Ovary (tissue), 9 donors: Measurements from ENCODE around the gene FBXL4. TPM values are rescaled to one million over a fixed set of nuclear protein-coding genes. Genes with fewer than 3 reads are reported as not detected.

ENCODE experiments used
- DNase-seq, 5 donors: peaks; one replicate each; pipeline ENCODE4 v3.0.0-alpha.2; 2019 to 2020
- H3K27ac ChIP-seq, 2 donors: fragments of 200-600 bp; one replicate each; pipeline versions ENCODE4 v1.5.1 to v1.8.0; 2019 to 2022
- H3K27me3 ChIP-seq: fragments of 200-600 bp; one replicate; pipeline ENCODE4 v1.8.0; 2022
- H3K36me3 ChIP-seq: fragments of 200-600 bp; sonication (generic); one replicate; pipeline ENCODE4 v1.5.1; 2019
- H3K4me1 ChIP-seq: one replicate; pipeline ENCODE4 v1.8.1; 2013; ENCODE audit warnings: mild to moderate bottlenecking, moderate library complexity; ENCODE audit not compliant: insufficient read depth
- H3K4me3 ChIP-seq: fragments of 200-600 bp; sonication (generic); one replicate; pipeline ENCODE4 v1.5.1; 2017
- H3K9me3 ChIP-seq, 2 donors: fragments of 200-600 bp in 1 of 2; sonication (generic) in 1 of 2; one replicate each; pipeline versions ENCODE4 v1.5.1 to v1.8.1; 2013 to 2019; ENCODE audit warnings: mild to moderate bottlenecking in 1 of 2, moderate library complexity in 1 of 2
- CTCF ChIP-seq, 3 donors: fragments of 450-650 bp in 2 of 3; fragments of 200-600 bp in 1 of 3; IDR thresholded peaks; one replicate each; pipeline versions ENCODE4 v1.5.1 to v1.8.0; 2016 to 2022; ENCODE audit warnings: antibody characterized with exemption in 3 of 3, mild to moderate bottlenecking in 1 of 3
- EP300 ChIP-seq: sonication (generic); formaldehyde crosslinking; IDR thresholded peaks from one replicate; pipeline ENCODE4 v1.6.1; 2017; ENCODE audit warnings: antibody characterized with exemption
- POLR2A ChIP-seq: fragments of 450-650 bp; IDR thresholded peaks from one replicate; pipeline ENCODE4 v1.6.1; 2017; ENCODE audit warnings: antibody characterized with exemption, mild to moderate bottlenecking, moderate library complexity
- WGBS, 3 donors: extraction: QIAGEN DNeasy Blood & Tissue Kit in 1 of 3; methylation state at CpG; one replicate each; pipeline versions ENCODE4 v1.1.5 to v1.1.7; 2013 to 2017; 5-methylcytosine and 5-hydroxymethylcytosine counted together
- intact Hi-C, 4 donors: fragments of 100-400 bp; cut with DNase I; formaldehyde crosslinking; loops; one replicate each; pipeline versions ENCODE4 v1.11.0 to v1.15.1; 2022 to 2023
- polyA plus RNA-seq, 2 donors: library from polyadenylated mRNA; stranded (reverse); fragments of 200-250 nt in 1 of 2; fragments of 350-450 nt in 1 of 2; fragmentation: Illumina TruSeq in 1 of 2; extraction: RNeasy Lipid Tissue Mini Kit (QIAGEN cat#74804) in 1 of 2; gene quantifications; one replicate each; pipeline ENCODE4 v1.2.3, GENCODE V29; 2013 to 2014
- total RNA-seq, 7 donors: library from RNA; depleted of rRNA in 2 of 7; stranded (reverse); fragments of >200 nt in 2 of 7; fragmentation: NEBNext Ultra II Directional in 3 of 7; extraction: Animal tissue kit (Norgen Biotek cat#: 25700) in 3 of 7; gene quantifications; one replicate each; pipeline versions ENCODE4 v1.1.0 to v1.2.4, GENCODE V29; 2016 to 2023
- donor health status: DM: no; HTN: no; CAD: no; lungs with moderate emphysema.
- donor health status: DM: no; HTN: no; CAD: no.
- donor health status: Bipolar disorder and iron deficiency.
- donor health status: DM: yes; HTN: yes; CAD: no.
- donor health status: DM: no; HTN: no; CAD: no.
- donor health status: DM: yes; HTN: yes; CAD: no.

The FBXL4 gene
- total and polyA plus RNA-seq, 9 donors, result 7.3 to 29.0 (median 20.2) TPM

GRCh38 chr6:98839781-98840361 lies 107.9 kb downstream of the FBXL4 start:
- Histone ChIP-seq H3K4me1 (peaks cover 11% of the 10 kb centered on the region), H3K36me3 (no peaks in the 10 kb centered on the region), H3K9me3 (no peaks in the 10 kb centered on the region), H3K4me3 (no peak overlapping the region), H3K27ac (no peak overlapping the region), H3K27me3 (no peaks in the 10 kb centered on the region)
- no peak for TF ChIP-seq CTCF (IDR thresholded peaks at IDR 0.05)
- TF ChIP-seq EP300, result no peak
- TF ChIP-seq POLR2A, result no peak
- intact Hi-C loops, result loop anchor here in 1 of 4 donors (10.0 kb wide), 1 partner anchor 1345 kb away; no protein-coding TSS in a partner anchor
- 23 to 33% (median 26%) methylated on average over 5 of the region's 5 CpGs for WGBS, 3 donors
- DNase-seq, result no peak

- intact Hi-C loops, result loop anchor here in 1 of 4 donors (10.0 kb wide), 1 partner anchor 1344 kb away; no protein-coding TSS in a partner anchor
- Histone ChIP-seq H3K27ac (no peak overlapping the region), H3K4me3 (no peak overlapping the region)
Observed at GRCh38 chr6:98838975-98839374, 108.8 kb downstream of the FBXL4 start.

GRCh38 chr6:98838032-98838431 lies 109.7 kb downstream of the FBXL4 start:
- H3K4me3 ChIP-seq, result no peak overlapping the region
- H3K27me3 ChIP-seq, result no peaks in the 10 kb centered on the region
- peaks cover 9% of the 10 kb centered on the region for H3K4me1 ChIP-seq
- 19 to 36% (median 27%) methylated on average over 4 of the region's 4 CpGs for WGBS, 3 donors
- H3K27ac ChIP-seq, result no peak overlapping the region
- H3K9me3 ChIP-seq, result no peaks in the 10 kb centered on the region
- intact Hi-C loops, result loop anchor here in 1 of 4 donors (10.0 kb wide), 1 partner anchor 1343 kb away; no protein-coding TSS in a partner anchor
- DNase-seq, result no peak
- TF ChIP-seq EP300 (no peak), POLR2A (no peak), CTCF (IDR thresholded peaks at IDR 0.05) (no peak)
- no peaks in the 10 kb centered on the region for H3K36me3 ChIP-seq

More at GRCh38 chr6:98838975-98839374, 108.8 kb downstream of the FBXL4 start:
- TF ChIP-seq CTCF (IDR thresholded peaks at IDR 0.05) (no peak), EP300 (no peak), POLR2A (no peak)
- no peaks in the 10 kb centered on the region for H3K36me3 ChIP-seq
- peaks cover 9% of the 10 kb centered on the region for H3K4me1 ChIP-seq
- H3K27me3 ChIP-seq, result no peaks in the 10 kb centered on the region
- H3K9me3 ChIP-seq, result no peaks in the 10 kb centered on the region
- no peak for DNase-seq
- WGBS, 3 donors, result 23 to 33% (median 25%) methylated on average over 1 of the region's 1 CpG

GRCh38 chr6:98836962-98837944 lies 110.5 kb downstream of the FBXL4 start:
- DNase-seq, result no peak
- H3K27me3 ChIP-seq, result no peaks in the 10 kb centered on the region
- no peak overlapping the region for H3K4me3 ChIP-seq
- WGBS, 3 donors, result 16 to 19% (median 18%) methylated on average over 9 of the region's 9 CpGs
- intact Hi-C loops, result loop anchor here in 1 of 4 donors (10.0 kb wide), 1 partner anchor 1342 kb away; no protein-coding TSS in a partner anchor
- H3K27ac ChIP-seq, result no peak overlapping the region
- TF ChIP-seq CTCF (IDR thresholded peaks at IDR 0.05) (no peak), POLR2A (no peak), EP300 (no peak)
- peaks cover 9% of the 10 kb centered on the region for H3K4me1 ChIP-seq
- no peaks in the 10 kb centered on the region for H3K9me3 ChIP-seq
- no peaks in the 10 kb centered on the region for H3K36me3 ChIP-seq
